H1 (cell line): ENCODE data around the gene PCDHB8. TPM values are rescaled to one million over a fixed set of nuclear protein-coding genes. Genes with fewer than 3 reads are reported as not detected.
"Not testable (repeated sequence)": the region's sequence is repeated elsewhere in the genome, so short reads cannot be mapped to it uniquely, and the experiment has no call there.

Experiments
- CTCF ChIA-PET: fragments of 300-600 bp; sonication (Branson Sonifier 250); formaldehyde crosslinking; loops from one replicate; lab custom pipeline; 2021; ENCODE audit not compliant: partially characterized antibody; lab: Charles Lee
- POLR2A ChIA-PET: fragments of 300-600 bp; sonication (Branson Sonifier 250); formaldehyde crosslinking; loops from one replicate; lab custom pipeline; 2021; ENCODE audit warnings: inconsistent platforms; ENCODE audit not compliant: partially characterized antibody; lab: Charles Lee
- DNase-seq, 2 experiments: peaks; one replicate each; pipeline versions ENCODE4 v3.0.0 to v3.0.0-alpha.2; 2010 to 2022; ENCODE audit warnings: low spot score in 2 of 2, low read depth in 1 of 2, mixed read lengths in 1 of 2
- FAIRE-seq: peaks from 2 replicates; lab custom pipeline; 2011; peaks lifted over from hg19 to GRCh38; lab: Jason Lieb, UNC
- H2AFZ ChIP-seq: 2 replicates; pipeline ENCODE4 v1.8.1; 2012; ENCODE audit warnings: low read length, inconsistent platforms
- H2AK5ac ChIP-seq: 2 replicates; pipeline ENCODE4 v1.6.1; 2013; ENCODE audit warnings: low read depth, low read length
- H2BK120ac ChIP-seq: replicated peaks from 2 replicates; pipeline ENCODE3; 2013; ENCODE audit warnings: low read depth, low read length, inconsistent platforms
- H2BK12ac ChIP-seq: 2 replicates; pipeline ENCODE4 v1.6.1; 2013; ENCODE audit warnings: low read depth, low read length
- H2BK15ac ChIP-seq: 2 replicates; pipeline ENCODE4 v1.6.1; 2013; ENCODE audit warnings: low read length
- H2BK20ac ChIP-seq: 2 replicates; pipeline ENCODE4 v1.6.1; 2013; ENCODE audit warnings: low read length
- H2BK5ac ChIP-seq: 2 replicates; pipeline ENCODE4 v1.6.1; 2013; ENCODE audit warnings: low read depth, low read length
- H3K14ac ChIP-seq: 2 replicates; pipeline ENCODE4 v1.6.1; 2013; ENCODE audit warnings: inconsistent platforms; ENCODE audit not compliant: insufficient read length
- H3K18ac ChIP-seq: 2 replicates; pipeline ENCODE4 v1.6.1; 2013; ENCODE audit warnings: low read length; ENCODE audit errors: extremely low read depth
- H3K23ac ChIP-seq: 2 replicates; pipeline ENCODE4 v1.6.1; 2013; ENCODE audit warnings: inconsistent platforms; ENCODE audit not compliant: insufficient read length
- H3K23me2 ChIP-seq: 2 replicates; pipeline ENCODE4 v1.6.1; 2013; ENCODE audit warnings: low read depth, low read length
- H3K27ac ChIP-seq: 2 replicates; pipeline ENCODE4 v1.6.1; 2011; ENCODE audit warnings: low read depth, low read length, inconsistent platforms
- H3K27me3 ChIP-seq, 4 experiments: replicated peaks in 1 of 4; 1 replicate in 1 of 4; 2 replicates in 3 of 4; pipeline versions ENCODE4 v1.6.1 to v1.8.1; 2011 to 2013; ENCODE audit warnings: low read length in 3 of 4, mild to moderate bottlenecking in 3 of 4, inconsistent platforms in 2 of 4, mixed read lengths in 2 of 4, moderate library complexity in 1 of 4; ENCODE audit not compliant: control insufficient read depth in 3 of 4, insufficient read depth in 3 of 4; ENCODE audit errors: extremely low read depth in 1 of 4
- H3K36me3 ChIP-seq, 4 experiments: 2 replicates each; pipeline versions ENCODE4 v1.6.1 to v1.8.1; 2011 to 2013; ENCODE audit warnings: mild to moderate bottlenecking in 4 of 4, low read length in 3 of 4, moderate library complexity in 2 of 4, control low read depth in 1 of 4, inconsistent platforms in 1 of 4; ENCODE audit not compliant: insufficient read depth in 4 of 4, control insufficient read depth in 2 of 4
- H3K4ac ChIP-seq: replicated peaks from 2 replicates; pipeline ENCODE3; 2013; ENCODE audit warnings: low read length, low read depth, mixed read lengths, inconsistent platforms; ENCODE audit not compliant: insufficient read length
- H3K4me1 ChIP-seq, 4 experiments: replicated peaks in 1 of 4; 1 replicate in 1 of 4; 2 replicates in 3 of 4; pipeline versions ENCODE4 v1.6.1 to v1.8.1; 2011 to 2013; ENCODE audit warnings: low read length in 3 of 4, inconsistent platforms in 2 of 4, mixed read lengths in 1 of 4; ENCODE audit not compliant: insufficient read depth in 4 of 4, control insufficient read depth in 3 of 4
- H3K4me2 ChIP-seq, 2 experiments: 2 replicates each; pipeline versions ENCODE4 v1.6.1 to v1.8.1; 2011 to 2013; ENCODE audit warnings: low read depth in 2 of 2, low read length in 2 of 2, control low read depth in 1 of 2, inconsistent platforms in 1 of 2, mild to moderate bottlenecking in 1 of 2; ENCODE audit not compliant: insufficient read depth in 1 of 2
- H3K4me3 ChIP-seq, 4 experiments: fragments of 200-600, 300-600 bp in 1 of 4; sonication (generic), shearing (Covaris generic), sonication (Bioruptor Twin) in 1 of 4; 2 replicates each; pipeline versions ENCODE4 v1.5.1 to v1.8.1; 2011 to 2016; ENCODE audit warnings: low read length in 4 of 4, low read depth in 3 of 4, control low read depth in 2 of 4, inconsistent platforms in 2 of 4, mild to moderate bottlenecking in 2 of 4, mixed read lengths in 1 of 4, moderate library complexity in 1 of 4; ENCODE audit not compliant: insufficient read depth in 2 of 4; ENCODE audit errors: extremely low read depth in 1 of 4
- H3K56ac ChIP-seq: replicated peaks from 2 replicates; pipeline ENCODE3; 2013; ENCODE audit warnings: low read depth, mild to moderate bottlenecking, mixed read lengths, low read length, inconsistent platforms; ENCODE audit not compliant: insufficient read length
- H3K79me1 ChIP-seq: 2 replicates; pipeline ENCODE4 v1.6.1; 2013; ENCODE audit warnings: low read depth, low read length, control low read depth
- H3K79me2 ChIP-seq, 2 experiments: 2 replicates each; pipeline versions ENCODE4 v1.6.1 to v1.8.1; 2012 to 2013; ENCODE audit warnings: low read length in 2 of 2, mild to moderate bottlenecking in 2 of 2, inconsistent platforms in 1 of 2; ENCODE audit not compliant: insufficient read depth in 2 of 2, control insufficient read depth in 1 of 2
- H3K9ac ChIP-seq, 4 experiments: replicated peaks in 1 of 4; 1 replicate in 1 of 4; 2 replicates in 3 of 4; pipeline versions ENCODE4 v1.6.1 to v1.8.1; 2011 to 2013; ENCODE audit warnings: low read depth in 3 of 4, low read length in 3 of 4, control low read depth in 2 of 4, mild to moderate bottlenecking in 2 of 4, moderate library complexity in 2 of 4, inconsistent platforms in 1 of 4; ENCODE audit errors: extremely low read depth in 1 of 4
- H3K9me3 ChIP-seq, 2 experiments: 2 replicates each; pipeline versions ENCODE4 v1.6.1 to v1.8.1; 2012 to 2013; ENCODE audit warnings: mild to moderate bottlenecking in 2 of 2, moderate library complexity in 2 of 2, control low read depth in 1 of 2, inconsistent platforms in 1 of 2, low read depth in 1 of 2, low read length in 1 of 2, mixed read lengths in 1 of 2; ENCODE audit not compliant: insufficient read depth in 2 of 2
- H4K20me1 ChIP-seq, 2 experiments: replicated peaks in 1 of 2; 2 replicates each; pipeline versions ENCODE3 to v1.8.1; 2011 to 2013; ENCODE audit warnings: inconsistent platforms in 2 of 2, low read length in 2 of 2, mild to moderate bottlenecking in 1 of 2; ENCODE audit not compliant: insufficient read depth in 2 of 2, control insufficient read depth in 1 of 2
- H4K5ac ChIP-seq: 2 replicates; pipeline ENCODE4 v1.6.1; 2013; ENCODE audit warnings: low read length, low read depth, mixed read lengths, inconsistent platforms; ENCODE audit not compliant: insufficient read length
- H4K8ac ChIP-seq: 2 replicates; pipeline ENCODE4 v1.8.0; 2013; ENCODE audit warnings: mild to moderate bottlenecking, moderate library complexity, low read length, inconsistent platforms; ENCODE audit not compliant: insufficient read depth; ENCODE audit errors: extremely low read depth
- H4K91ac ChIP-seq: replicated peaks from 2 replicates; pipeline ENCODE3; 2013; ENCODE audit warnings: low read length, mixed read lengths, inconsistent platforms; ENCODE audit not compliant: insufficient read length
- WGBS, 2 experiments: shearing (Covaris generic) in 1 of 2; methylation state at CpG; one replicate each; pipeline versions ENCODE4 v1.1.6 to v1.1.7; 2013 to 2015; ENCODE audit warnings: low lambda C conversion rate in 2 of 2, mixed read lengths in 2 of 2, inconsistent platforms in 1 of 2, low coverage in 1 of 2, missing lambda C conversion rate in 1 of 2; ENCODE audit not compliant: insufficient replicate concordance in 2 of 2, insufficient coverage in 1 of 2, insufficient read length in 1 of 2; ENCODE audit errors: extremely low coverage in 1 of 2, missing lambda C conversion rate in 1 of 2; 5-methylcytosine and 5-hydroxymethylcytosine counted together
- polyA plus RNA-seq, 7 experiments: library from polyadenylated mRNA; depleted of rRNA in 3 of 7; stranded (reverse) in 5 of 7; unstranded in 2 of 7; fragments of >200 nt in 5 of 7; fragments of 200-250 nt in 2 of 7; gene quantifications; 1 replicate in 5 of 7; 2 replicates in 1 of 7; 4 replicates in 1 of 7; pipeline versions ENCODE4 v1.2.1 to v1.2.3, GENCODE V29; 2011 to 2013; ENCODE audit warnings: missing spikeins in 2 of 7, mixed read lengths in 2 of 7
- total RNA-seq: library from RNA; stranded (reverse); fragmentation: NEBNext Ultra II Directional; extraction: Animal tissue kit (Norgen Biotek cat#: 25700); gene quantifications from 2 replicates; pipeline ENCODE4 v1.2.1, GENCODE V29; 2021

PCDHB8 gene
- total and polyA plus RNA-seq, 2 of the 8 experiments (the other 6 are each of a cell fraction or from before 2014, with no cell fraction given), result 0.24 to 1.1 TPM

- CTCF ChIA-PET, result interaction anchor here (0.6 to 1.6 kb wide), 5 partner anchors 12 to 34 kb away, joined by 3 to 9 read pairs (median 6); partner anchors contain the start of genes PCDHB10, PCDHB5 and PCDHB9
- H3K4me2 ChIP-seq, H2AFZ ChIP-seq, DNase-seq, FAIRE-seq, H2BK12ac ChIP-seq, H2BK20ac ChIP-seq, H3K23ac ChIP-seq, H3K14ac ChIP-seq, H4K5ac ChIP-seq, H2AK5ac ChIP-seq, H3K79me1 ChIP-seq, H3K4me3 ChIP-seq, H3K9ac ChIP-seq, H3K56ac ChIP-seq, H2BK15ac ChIP-seq, H2BK5ac ChIP-seq, H3K4ac ChIP-seq, H3K27me3 ChIP-seq, H3K4me1 ChIP-seq, H3K79me2 ChIP-seq, H3K18ac ChIP-seq, H4K91ac ChIP-seq, H3K23me2 ChIP-seq, H3K9me3 ChIP-seq, H3K27ac ChIP-seq, H3K36me3 ChIP-seq, H4K8ac ChIP-seq, H2BK120ac ChIP-seq, H4K20me1 ChIP-seq, POLR2A ChIA-PET: not testable (repeated sequence)
- 94% methylated on average over 20 of the region's 28 CpGs; no CpG with 5 or more reads in 1 of the 2 experiments for WGBS, 2 experiments
These were observed 19.7 kb upstream of the PCDHB8 start for GRCh38 chr5:141157901-141158300.
